GM23338 (cell line): ENCODE data around the gene ZEB2. TPM values are rescaled to one million over a fixed set of nuclear protein-coding genes. Genes with fewer than 3 reads are reported as not detected.

Source experiments
- CTCF ChIP-seq, 2 experiments: fragments of 200-600 bp in 1 of 2; sonication (generic) in 1 of 2; conservative IDR thresholded peaks; 2 replicates each; pipeline versions ENCODE4 v1.5.1 to v1.6.1; 2016 to 2017; ENCODE audit warnings: antibody characterized with exemption in 2 of 2, low read depth in 2 of 2, mild to moderate bottlenecking in 2 of 2, moderate library complexity in 1 of 2
- ETS1 ChIP-seq: IDR thresholded peaks from 2 replicates; pipeline ENCODE4 v1.6.1; 2016; ENCODE audit warnings: antibody characterized with exemption
- STAT1 ChIP-seq: IDR thresholded peaks from one replicate; pipeline ENCODE4 v1.6.1; 2016; ENCODE audit warnings: antibody characterized with exemption; ENCODE audit not compliant: unreplicated experiment
- ZNF114 ChIP-seq: fragments of 250-450 bp; sonication (Bioruptor Pico); IDR thresholded peaks from 2 replicates; pipeline ENCODE4 v1.5.0; 2020; ENCODE audit warnings: mild to moderate bottlenecking, moderate library complexity
- ZNF462 ChIP-seq: fragments of 250-450 bp; sonication (Bioruptor Pico); IDR thresholded peaks from 2 replicates; pipeline ENCODE4 v1.5.0; 2020; ENCODE audit warnings: mild to moderate bottlenecking, moderate library complexity
- polyA plus RNA-seq: library from polyadenylated mRNA; unstranded; fragments of >200 nt; fragmentation: Nextera tagmentation; extraction: Ambion mirVana; gene quantifications from 2 replicates; pipeline ENCODE4 v1.2.1, GENCODE V29; 2016
- total RNA-seq: library from RNA; depleted of rRNA; stranded (reverse); fragments of >200 nt; shearing (Covaris generic); gene quantifications from 2 replicates; pipeline ENCODE4 v1.2.3, GENCODE V29; 2014

The ZEB2 gene
- total and polyA plus RNA-seq, 2 experiments from 2014 or later = 0.45 TPM; not detected in 1

- TF ChIP-seq ZNF462 (CRISPR knock-in tag) = no peak
- no peak for TF ChIP-seq ETS1
- TF ChIP-seq ZNF114 (CRISPR knock-in tag) = no peak
- TF ChIP-seq STAT1 = no peak
- no peak for TF ChIP-seq CTCF (conservative IDR thresholded peaks at IDR 0.05; ENCODE audit: low read depth in 2 of 2)
Measured at GRCh38 chr2:144407262-144407661, 112.7 kb downstream of the ZEB2 start (continued).
